Activated CD8-positive, alpha-beta T cell treated with anti-CD3 and anti-CD28 coated beads for 36 hours (primary cell): ENCODE data around the gene CAPN3. TPM values are rescaled to one million over a fixed set of nuclear protein-coding genes. Genes with fewer than 3 reads are reported as not detected.

Source experiments
- ATAC-seq: fragments of 200-7000 bp; cut with Tn5 transposase; one replicate; pipeline ENCODE4 v1.10.0; 2021; ENCODE audit warnings: mild to moderate bottlenecking, moderate library complexity
- CTCF ChIA-PET: fragments of 350-600 bp; sonication (Branson Sonifier 250); formaldehyde crosslinking; loops from one replicate; lab custom pipeline; 2021; ENCODE audit warnings: antibody characterized with exemption; lab: Charles Lee
- POLR2A ChIA-PET: fragments of 350-600 bp; sonication (Branson Sonifier 250); formaldehyde crosslinking; loops from one replicate; lab custom pipeline; 2021; ENCODE audit warnings: antibody characterized with exemption; lab: Charles Lee
- DNase-seq: peaks from one replicate; pipeline ENCODE4 v3.0.0-alpha.2; 2020
- H3K27ac Mint-ChIP-seq: one replicate; pipeline ENCODE4 v1.8.0; 2021; ENCODE audit warnings: mild to moderate bottlenecking, mixed read lengths
- H3K27me3 Mint-ChIP-seq: one replicate; pipeline ENCODE4 v1.8.0; 2021; ENCODE audit warnings: mixed read lengths
- H3K36me3 Mint-ChIP-seq: one replicate; pipeline ENCODE4 v1.8.0; 2021; ENCODE audit warnings: low read depth, mixed read lengths
- H3K4me1 Mint-ChIP-seq: one replicate; pipeline ENCODE4 v1.8.0; 2021; ENCODE audit warnings: low read depth, mixed read lengths
- H3K4me3 Mint-ChIP-seq: one replicate; pipeline ENCODE4 v1.8.0; 2021; ENCODE audit warnings: mild to moderate bottlenecking, moderate library complexity, mixed read lengths
- H3K9me3 Mint-ChIP-seq: one replicate; pipeline ENCODE4 v1.8.0; 2021; ENCODE audit warnings: mixed read lengths
- CTCF ChIP-seq: fragments of 200-600 bp; IDR thresholded peaks from one replicate; pipeline ENCODE4 v1.8.0; 2022; ENCODE audit warnings: antibody characterized with exemption, mild to moderate bottlenecking
- intact Hi-C: fragments of 100-400 bp; cut with micrococcal nuclease; formaldehyde crosslinking; loops from one replicate; pipeline ENCODE4 v1.10.0; 2022
- total RNA-seq, 2 experiments: library from RNA; stranded (reverse); gene quantifications; one replicate each; pipeline ENCODE4 v1.2.3, GENCODE V29; 2021

Gene CAPN3
- total RNA-seq, 2 experiments from 2014 or later: 3.3 to 3.5 TPM

- Mint-ChIP-seq H3K9me3 (no peaks in the 10 kb centered on the region), H3K4me1 (no peaks in the 10 kb centered on the region), H3K27me3 (no peaks in the 10 kb centered on the region), H3K4me3 (no peak overlapping the region), H3K27ac (no peak overlapping the region), H3K36me3 (peaks cover 9% of the 10 kb centered on the region)
- no peak for TF ChIP-seq CTCF
- intact Hi-C loops: no loop called here
- ChIA-PET CTCF (no interaction called here), POLR2A (no interaction called here)
- ATAC-seq (no peak), DNase-seq (no peak)
These were observed 14.5 kb upstream of the CAPN3 start for GRCh38 chr15:42344763-42345162.

GRCh38 chr15:42345504-42345903 is 13.8 kb upstream of the CAPN3 start:
- Mint-ChIP-seq H3K4me3 (no peak overlapping the region), H3K27ac (no peak overlapping the region), H3K4me1 (no peaks in the 10 kb centered on the region), H3K36me3 (peaks cover 9% of the 10 kb centered on the region), H3K9me3 (no peaks in the 10 kb centered on the region), H3K27me3 (no peaks in the 10 kb centered on the region)
- no peak for ATAC-seq
- no peak for DNase-seq
- CTCF ChIA-PET: no interaction called here
- POLR2A ChIA-PET: no interaction called here
- no peak for TF ChIP-seq CTCF
- intact Hi-C loops: no loop called here

GRCh38 chr15:42348083-42348482 is 11.2 kb upstream of the CAPN3 start:
- H3K27me3 Mint-ChIP-seq: no peaks in the 10 kb centered on the region
- no peak overlapping the region for H3K4me3 Mint-ChIP-seq
- TF ChIP-seq CTCF: no peak
- ChIA-PET CTCF (no interaction called here), POLR2A (no interaction called here)
- ATAC-seq (no peak), DNase-seq (no peak)
- H3K36me3 Mint-ChIP-seq: peaks cover 20% of the 10 kb centered on the region
- no peak overlapping the region for H3K27ac Mint-ChIP-seq
- H3K9me3 Mint-ChIP-seq: no peaks in the 10 kb centered on the region
- H3K4me1 Mint-ChIP-seq: no peaks in the 10 kb centered on the region
- intact Hi-C loops: no loop called here

- no peak for TF ChIP-seq CTCF
- H3K4me1 Mint-ChIP-seq: no peaks in the 10 kb centered on the region
- no peak for DNase-seq
- ChIA-PET POLR2A (no interaction called here), CTCF (no interaction called here)
- intact Hi-C loops: no loop called here
- H3K36me3 Mint-ChIP-seq: peaks cover 23% of the 10 kb centered on the region
- H3K4me3 Mint-ChIP-seq: no peak overlapping the region
- H3K27me3 Mint-ChIP-seq: no peaks in the 10 kb centered on the region
- no peaks in the 10 kb centered on the region for H3K9me3 Mint-ChIP-seq
- no peak overlapping the region for H3K27ac Mint-ChIP-seq
- ATAC-seq: no peak
These were observed 10.1 kb upstream of the CAPN3 start for GRCh38 chr15:42349186-42349585.

GRCh38 chr15:42352401-42352800 is 6.9 kb upstream of the CAPN3 start:
- intact Hi-C loops: no loop called here
- TF ChIP-seq CTCF: no peak
- CTCF ChIA-PET: no interaction called here
- ATAC-seq: no peak
- Mint-ChIP-seq H3K27me3 (no peaks in the 10 kb centered on the region), H3K4me1 (no peaks in the 10 kb centered on the region), H3K4me3 (no peak overlapping the region), H3K27ac (no peak overlapping the region), H3K9me3 (no peaks in the 10 kb centered on the region), H3K36me3 (peaks cover 21% of the 10 kb centered on the region)
- no peak for DNase-seq
- POLR2A ChIA-PET: no interaction called here
